Measurements from ENCODE around the gene WBP2. TPM values are rescaled to one million over a fixed set of nuclear protein-coding genes. Genes with fewer than 3 reads are reported as not detected.
"Not testable (repeated sequence)": the region's sequence is repeated elsewhere in the genome, so short reads cannot be mapped to it uniquely, and the experiment has no call there.

The WBP2 gene
- total RNA-seq, 1 donor from 2014 or later: 72.6 TPM

DNA sequence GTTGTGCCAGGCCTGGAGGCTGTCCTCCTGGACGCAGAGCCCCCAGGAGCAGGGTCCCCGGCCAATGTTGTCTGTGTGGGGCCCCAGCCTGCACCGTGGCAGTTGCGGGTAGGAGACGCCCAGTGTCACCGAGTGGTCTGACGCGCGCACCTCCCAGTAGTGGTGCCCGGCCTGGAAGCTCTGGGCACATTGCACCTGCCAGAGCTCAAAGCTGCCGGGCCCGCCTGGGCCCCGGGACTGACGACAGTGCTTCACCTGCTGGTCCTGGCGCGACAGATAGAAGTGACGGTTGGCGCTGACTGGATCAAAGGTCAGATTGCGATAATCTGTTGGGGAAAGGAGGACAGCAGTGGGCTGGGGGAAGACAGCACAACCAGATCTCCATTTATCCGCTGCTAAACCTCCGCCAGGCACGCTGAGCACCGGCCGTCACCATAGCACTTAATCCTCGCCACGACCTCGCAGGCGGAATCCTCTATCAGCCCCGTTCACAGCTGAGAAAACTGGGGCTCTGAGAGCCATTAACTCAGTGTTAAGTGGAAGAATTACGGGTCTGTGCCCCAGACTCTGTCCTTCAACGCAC, 36.0 kb upstream of the WBP2 start:
- no peak overlapping the region for H3K27ac Mint-ChIP-seq (ENCODE audit: unreplicated experiment)
- Histone ChIP-seq H3K27ac (ENCODE audit: low read depth, low read length) (no peak overlapping the region), H3K79me2 (ENCODE audit: insufficient read depth, low read length) (peaks cover 19% of the 10 kb centered on the region), H2AFZ (ENCODE audit: low read depth, low read length) (no peak overlapping the region), H3K4me1 (ENCODE audit: insufficient read depth, low read length) (peaks cover 9% of the 10 kb centered on the region), H3K9me3 (ENCODE audit: insufficient read depth, low read depth, low read length) (no peaks in the 10 kb centered on the region), H3K9ac (ENCODE audit: low read length) (no peak overlapping the region), H3K36me3 (ENCODE audit: insufficient read depth, low read length) (peaks cover 4% of the 10 kb centered on the region), H3K27me3 (ENCODE audit: insufficient read depth, low read length) (no peaks in the 10 kb centered on the region), H3K4me2 (ENCODE audit: low read length) (no peak overlapping the region), H3K4me3 (ENCODE audit: insufficient read depth, low read depth, low read length) (no peak overlapping the region), H4K20me1 (ENCODE audit: insufficient read depth, low read length) (peaks cover 23% of the 10 kb centered on the region)
- no peak overlapping the region for H3K4me3 Mint-ChIP-seq (ENCODE audit: unreplicated experiment)
- DNase-seq (ENCODE audit: low read depth): no peak
- H3K36me3 Mint-ChIP-seq (ENCODE audit: low read depth, unreplicated experiment): peaks cover 15% of the 10 kb centered on the region
- no peak for FAIRE-seq
- TF ChIP-seq EZH2 (IDR thresholded peaks at IDR 0.05; ENCODE audit: insufficient read depth, low read length) (no peak), CTCF (IDR thresholded peaks at IDR 0.05; ENCODE audit: insufficient read depth, low read depth, low read length) (no peak)
- H3K4me1 Mint-ChIP-seq (ENCODE audit: low read depth, unreplicated experiment): peaks cover 11% of the 10 kb centered on the region
- no peaks in the 10 kb centered on the region for H3K27me3 Mint-ChIP-seq (ENCODE audit: low read depth, unreplicated experiment)
- H3K9me3 Mint-ChIP-seq (ENCODE audit: unreplicated experiment): no peaks in the 10 kb centered on the region

DNA sequence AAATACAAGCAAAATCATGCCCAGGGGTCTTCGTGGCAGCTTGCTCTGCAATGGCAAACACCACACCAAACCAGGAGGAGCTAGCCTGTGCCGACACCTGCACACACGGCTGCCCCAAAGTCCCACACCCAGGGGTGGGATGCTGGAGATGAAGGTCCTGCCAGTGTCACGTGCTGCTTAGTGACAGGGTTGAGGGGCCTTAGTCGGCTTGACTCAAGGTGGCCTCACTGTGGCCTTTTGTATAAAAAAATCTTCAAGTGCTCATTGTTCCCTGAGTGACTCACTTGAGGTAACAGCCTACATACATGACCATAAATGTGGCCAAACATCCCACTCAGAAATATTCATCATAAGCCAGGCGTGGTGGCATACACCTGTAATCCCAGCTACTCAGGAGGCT, 34.3 kb upstream of the WBP2 start:
- peaks cover 11% of the 10 kb centered on the region for H3K36me3 Mint-ChIP-seq (ENCODE audit: low read depth, unreplicated experiment)
- H3K4me3 ChIP-seq (ENCODE audit: insufficient read depth, low read depth, low read length): no peak overlapping the region
- no peaks in the 10 kb centered on the region for H3K9me3 ChIP-seq (ENCODE audit: insufficient read depth, low read depth, low read length)
- TF ChIP-seq EZH2 (IDR thresholded peaks at IDR 0.05; ENCODE audit: insufficient read depth, low read length) (no peak), CTCF (IDR thresholded peaks at IDR 0.05; ENCODE audit: insufficient read depth, low read depth, low read length) (no peak)
- DNase-seq (ENCODE audit: low read depth) (no peak), FAIRE-seq (no peak)
- H4K20me1 ChIP-seq (ENCODE audit: insufficient read depth, low read length): peaks cover 16% of the 10 kb centered on the region
- no peaks in the 10 kb centered on the region for H3K4me1 ChIP-seq (ENCODE audit: insufficient read depth, low read length)
- no peak overlapping the region for H3K27ac Mint-ChIP-seq (ENCODE audit: unreplicated experiment)
- peaks cover 2% of the 10 kb centered on the region for H3K27me3 Mint-ChIP-seq (ENCODE audit: low read depth, unreplicated experiment)
- no peaks in the 10 kb centered on the region for H3K9me3 Mint-ChIP-seq (ENCODE audit: unreplicated experiment)
- peaks cover 4% of the 10 kb centered on the region for H3K36me3 ChIP-seq (ENCODE audit: insufficient read depth, low read length)
- H2AFZ ChIP-seq (ENCODE audit: low read depth, low read length): no peak overlapping the region
- H3K27ac ChIP-seq (ENCODE audit: low read depth, low read length): no peak overlapping the region
- H3K27me3 ChIP-seq (ENCODE audit: insufficient read depth, low read length): no peaks in the 10 kb centered on the region
- H3K4me2 ChIP-seq (ENCODE audit: low read length): no peak overlapping the region
- peaks cover 5% of the 10 kb centered on the region for H3K79me2 ChIP-seq (ENCODE audit: insufficient read depth, low read length)
- peaks cover 2% of the 10 kb centered on the region for H3K4me1 Mint-ChIP-seq (ENCODE audit: low read depth, unreplicated experiment)
- H3K4me3 Mint-ChIP-seq (ENCODE audit: unreplicated experiment): no peak overlapping the region
- no peak overlapping the region for H3K9ac ChIP-seq (ENCODE audit: low read length)

GRCh38 chr17:75888484-75888883, 33.3 kb upstream of the WBP2 start:
- H3K4me3 Mint-ChIP-seq (ENCODE audit: unreplicated experiment): no peak overlapping the region
- Histone ChIP-seq H3K79me2 (ENCODE audit: insufficient read depth, low read length) (no peaks in the 10 kb centered on the region), H3K27me3 (ENCODE audit: insufficient read depth, low read length) (no peaks in the 10 kb centered on the region), H3K27ac (ENCODE audit: low read depth, low read length) (no peak overlapping the region), H3K4me1 (ENCODE audit: insufficient read depth, low read length) (no peaks in the 10 kb centered on the region), H3K36me3 (ENCODE audit: insufficient read depth, low read length) (peaks cover 4% of the 10 kb centered on the region), H3K9me3 (ENCODE audit: insufficient read depth, low read depth, low read length) (no peaks in the 10 kb centered on the region), H3K4me2 (ENCODE audit: low read length) (no peak overlapping the region), H3K4me3 (ENCODE audit: insufficient read depth, low read depth, low read length) (no peak overlapping the region), H4K20me1 (ENCODE audit: insufficient read depth, low read length) (peaks cover 7% of the 10 kb centered on the region), H2AFZ (ENCODE audit: low read depth, low read length) (no peak overlapping the region), H3K9ac (ENCODE audit: low read length) (no peak overlapping the region)
- peak overlapping the region; percentile 34 for H3K27ac Mint-ChIP-seq (ENCODE audit: unreplicated experiment)
- TF ChIP-seq CTCF (IDR thresholded peaks at IDR 0.05; ENCODE audit: insufficient read depth, low read depth, low read length) (no peak), EZH2 (IDR thresholded peaks at IDR 0.05; ENCODE audit: insufficient read depth, low read length) (no peak)
- peaks cover 11% of the 10 kb centered on the region for H3K36me3 Mint-ChIP-seq (ENCODE audit: low read depth, unreplicated experiment)
- no peaks in the 10 kb centered on the region for H3K4me1 Mint-ChIP-seq (ENCODE audit: low read depth, unreplicated experiment)
- no peak for DNase-seq (ENCODE audit: low read depth)
- no peak for FAIRE-seq
- no peaks in the 10 kb centered on the region for H3K9me3 Mint-ChIP-seq (ENCODE audit: unreplicated experiment)
- peaks cover 2% of the 10 kb centered on the region for H3K27me3 Mint-ChIP-seq (ENCODE audit: low read depth, unreplicated experiment)

DNA sequence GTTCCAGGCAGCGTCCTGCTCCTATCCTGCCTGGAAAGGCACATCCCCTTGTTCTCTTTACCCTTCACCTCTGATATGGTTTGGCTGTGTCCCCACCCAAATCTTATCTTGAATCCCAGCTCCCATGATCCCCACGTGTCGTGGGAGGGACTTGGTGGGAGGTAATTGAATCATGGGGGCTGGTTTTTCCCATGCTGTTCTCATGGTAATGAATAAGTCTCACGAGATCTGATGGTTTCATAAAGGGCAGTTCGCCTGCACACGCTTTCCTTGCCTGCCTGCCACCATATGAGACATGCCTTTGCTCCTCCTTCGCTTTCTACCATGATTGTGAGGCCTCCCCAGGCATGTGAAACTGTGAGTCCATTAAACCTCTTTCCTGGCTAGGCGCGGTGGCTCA, 30.7 kb upstream of the WBP2 start:
- not testable (repeated sequence) for H3K9me3 Mint-ChIP-seq (ENCODE audit: unreplicated experiment); H2AFZ ChIP-seq (ENCODE audit: low read depth, low read length); FAIRE-seq; H3K4me1 Mint-ChIP-seq (ENCODE audit: low read depth, unreplicated experiment); H3K4me3 Mint-ChIP-seq (ENCODE audit: unreplicated experiment); DNase-seq (ENCODE audit: low read depth); H3K4me2 ChIP-seq (ENCODE audit: low read length); H3K9me3 ChIP-seq (ENCODE audit: insufficient read depth, low read depth, low read length); H3K9ac ChIP-seq (ENCODE audit: low read length); H3K4me1 ChIP-seq (ENCODE audit: insufficient read depth, low read length); H3K27me3 ChIP-seq (ENCODE audit: insufficient read depth, low read length); H3K4me3 ChIP-seq (ENCODE audit: insufficient read depth, low read depth, low read length); H3K27ac ChIP-seq (ENCODE audit: low read depth, low read length); H3K79me2 ChIP-seq (ENCODE audit: insufficient read depth, low read length); H3K27ac Mint-ChIP-seq (ENCODE audit: unreplicated experiment); H3K36me3 ChIP-seq (ENCODE audit: insufficient read depth, low read length); H4K20me1 ChIP-seq (ENCODE audit: insufficient read depth, low read length)
- Mint-ChIP-seq H3K27me3 (ENCODE audit: low read depth, unreplicated experiment) (peaks cover 14% of the 10 kb centered on the region), H3K36me3 (ENCODE audit: low read depth, unreplicated experiment) (peaks cover 13% of the 10 kb centered on the region)
